HL-60 (cell line): Measurements from ENCODE around the gene UBR2.

Source experiments
- DNase-seq, 2 experiments: peaks; one replicate each; pipeline ENCODE4 v3.0.0-alpha.2; 2010 to 2020; ENCODE audit warnings: low read depth in 1 of 2, low spot score in 1 of 2
- H3K27ac ChIP-seq: fragments of 250-450 bp; sonication (Bioruptor Pico); replicated peaks from 2 replicates; pipeline ENCODE4 v1.5.1; 2020; ENCODE audit warnings: mild to moderate bottlenecking, moderate library complexity
- H3K27me3 ChIP-seq: fragments of 250-450 bp; sonication (Bioruptor Pico); 2 replicates; pipeline ENCODE4 v1.5.1; 2021; ENCODE audit warnings: mild to moderate bottlenecking, moderate library complexity; ENCODE audit not compliant: insufficient read depth, poor library complexity, severe bottlenecking
- H3K4me3 ChIP-seq: replicated peaks from 2 replicates; pipeline ENCODE4 v1.5.1; 2011; ENCODE audit warnings: mild to moderate bottlenecking, control low read depth, low read length; ENCODE audit not compliant: insufficient read depth
- CTCF ChIP-seq: IDR thresholded peaks from one replicate; pipeline ENCODE4 v1.5.1; 2011; ENCODE audit warnings: low read length, control low read depth, inconsistent platforms; ENCODE audit not compliant: insufficient read depth
- GABPA ChIP-seq: IDR thresholded peaks from 2 replicates; pipeline ENCODE4 v1.6.1; 2012; ENCODE audit warnings: low read depth
- POLR2AphosphoS5 ChIP-seq: IDR thresholded peaks from 2 replicates; pipeline ENCODE4 v1.6.1; 2012; ENCODE audit warnings: low read depth
- REST ChIP-seq: IDR thresholded peaks from 2 replicates; pipeline ENCODE4 v1.6.1; 2012; ENCODE audit warnings: low read depth; ENCODE audit not compliant: insufficient replicate concordance
- SPI1 ChIP-seq: IDR thresholded peaks from 2 replicates; pipeline ENCODE4 v1.6.1; 2012; ENCODE audit warnings: low read depth, mild to moderate bottlenecking, borderline replicate concordance

Gene UBR2

GRCh38 chr6:42690151-42690702 is 126.4 kb downstream of the UBR2 start:
- Histone ChIP-seq H3K4me3 (no peak overlapping the region), H3K27me3 (no peaks in the 10 kb centered on the region), H3K27ac (no peak overlapping the region)
- TF ChIP-seq REST (no peak), POLR2AphosphoS5 (no peak), CTCF (no peak), SPI1 (no peak), GABPA (no peak)
- DNase-seq = no peak

GRCh38 chr6:42690872-42691271 is 127.0 kb downstream of the UBR2 start:
- Histone ChIP-seq H3K27ac (no peak overlapping the region), H3K27me3 (no peaks in the 10 kb centered on the region), H3K4me3 (no peak overlapping the region)
- no peak for DNase-seq
- no peak for TF ChIP-seq SPI1
- TF ChIP-seq REST = no peak
- no peak for TF ChIP-seq GABPA
- no peak for TF ChIP-seq CTCF
- TF ChIP-seq POLR2AphosphoS5 = no peak

GRCh38 chr6:42692137-42692911 is 128.5 kb downstream of the UBR2 start:
- DNase-seq = no peak
- no peaks in the 10 kb centered on the region for H3K27me3 ChIP-seq
- TF ChIP-seq REST (no peak), SPI1 (no peak), CTCF (no peak), GABPA (no peak), POLR2AphosphoS5 (no peak)
- no peak overlapping the region for H3K27ac ChIP-seq
- H3K4me3 ChIP-seq = no peak overlapping the region
